GM12878 (cell line): ENCODE data around the gene MAGI1. TPM values are rescaled to one million over a fixed set of nuclear protein-coding genes. Genes with fewer than 3 reads are reported as not detected.

ENCODE experiments used
- ATAC-seq: fragments of 200-7000 bp; cut with Tn5 transposase; 3 replicates; pipeline ENCODE4 v1.9.1; 2020; ENCODE audit warnings: mild to moderate bottlenecking, moderate library complexity
- BruUV-seq: library from RNA; stranded (reverse); fragments of 400-500 nt; replicated peaks from 2 replicates; lab custom pipeline; 2021; lab: Mats Ljungman, UMichigan
- CTCF ChIA-PET: fragments of 300-600 bp; sonication (Branson Sonifier 250); formaldehyde crosslinking; extraction: SDS; loops from one replicate; lab custom pipeline; 2021; ENCODE audit warnings: inconsistent platforms; lab: Yijun Ruan, JAX
- POLR2A ChIA-PET: fragments of 350-600 bp; formaldehyde crosslinking; extraction: SDS; loops from one replicate; lab custom pipeline; 2021; ENCODE audit warnings: inconsistent platforms; lab: Charles Lee
- RAD21 ChIA-PET: fragments of 300-600 bp; sonication (Branson Sonifier 250); formaldehyde crosslinking; loops from one replicate; lab custom pipeline; 2023; ENCODE audit warnings: antibody characterized with exemption; ENCODE audit not compliant: unreplicated experiment; lab: Charles Lee
- SMC1A ChIA-PET: fragments of 300-600 bp; sonication (Branson Sonifier 250); formaldehyde crosslinking; loops from one replicate; lab custom pipeline; 2023; ENCODE audit not compliant: unreplicated experiment, uncharacterized antibody; lab: Charles Lee
- DNase-seq: peaks from one replicate; pipeline ENCODE4 v3.0.0-alpha.2; 2011; ENCODE audit warnings: low read depth, low spot score
- FAIRE-seq: peaks from 3 replicates; lab custom pipeline; 2011; peaks lifted over from hg19 to GRCh38; lab: Jason Lieb, UNC
- H2AFZ ChIP-seq: 2 replicates; pipeline ENCODE4 v1.6.0; 2011; ENCODE audit warnings: low read depth, low read length, control low read depth; ENCODE audit not compliant: control insufficient read depth
- H3K27ac ChIP-seq: 2 replicates; pipeline ENCODE4 v1.5.1; 2011; ENCODE audit warnings: control low read depth; ENCODE audit not compliant: control insufficient read depth, insufficient read depth
- H3K27me3 ChIP-seq, 2 experiments: replicated peaks in 1 of 2; 2 replicates each; pipeline versions ENCODE4 v1.6.0 to v1.6.1; 2011; ENCODE audit warnings: low read length in 1 of 2; ENCODE audit not compliant: control insufficient read depth in 2 of 2, insufficient read depth in 2 of 2
- H3K36me3 ChIP-seq, 2 experiments: 2 replicates each; pipeline ENCODE4 v1.5.1; 2011; ENCODE audit warnings: low read length in 1 of 2; ENCODE audit not compliant: control insufficient read depth in 2 of 2, insufficient read depth in 2 of 2
- H3K4me1 ChIP-seq: 2 replicates; pipeline ENCODE4 v1.6.1; 2011; ENCODE audit warnings: mild to moderate bottlenecking, low read length, moderate library complexity, mixed read lengths; ENCODE audit not compliant: control insufficient read depth, insufficient read depth
- H3K4me2 ChIP-seq: 2 replicates; pipeline ENCODE4 v1.6.0; 2011; ENCODE audit warnings: control low read depth; ENCODE audit not compliant: control insufficient read depth, insufficient read depth
- H3K4me3 ChIP-seq: fragments of 200-600 bp; sonication (generic); 2 replicates; pipeline ENCODE4 v1.5.1; 2016
- H3K79me2 ChIP-seq: 2 replicates; pipeline ENCODE4 v1.6.0; 2011; ENCODE audit warnings: low read length; ENCODE audit not compliant: control insufficient read depth, insufficient read depth
- H3K9ac ChIP-seq: 2 replicates; pipeline ENCODE4 v1.8.0; 2011; ENCODE audit warnings: low read length, control low read depth, mixed read lengths; ENCODE audit not compliant: control insufficient read depth, insufficient read depth
- H3K9me3 ChIP-seq: replicated peaks from 3 replicates; pipeline ENCODE4 v1.5.1; 2011; ENCODE audit warnings: mild to moderate bottlenecking, low read length; ENCODE audit not compliant: control insufficient read depth, insufficient read depth
- H4K20me1 ChIP-seq: 2 replicates; pipeline ENCODE4 v1.6.0; 2011; ENCODE audit not compliant: control insufficient read depth, insufficient read depth
- ASH2L ChIP-seq: fragments of 300-600, 200-600 bp; sonication (generic); IDR thresholded peaks from 2 replicates; pipeline ENCODE4 v1.6.1; 2017; ENCODE audit warnings: low read depth, mild to moderate bottlenecking, borderline replicate concordance
- BCL3 ChIP-seq: IDR thresholded peaks from 2 replicates; pipeline ENCODE4 v1.6.1; 2011; ENCODE audit warnings: borderline replicate concordance, low read depth, mild to moderate bottlenecking, moderate library complexity, low read length; ENCODE audit not compliant: insufficient read depth, poor library complexity, severe bottlenecking
- ESRRA ChIP-seq: IDR thresholded peaks from 2 replicates; pipeline ENCODE4 v1.6.1; 2012; ENCODE audit warnings: mild to moderate bottlenecking, low read length, improper control_type of control experiment
- EZH2 ChIP-seq: IDR thresholded peaks from 2 replicates; pipeline ENCODE4 v1.6.1; 2012; ENCODE audit warnings: low read depth, mild to moderate bottlenecking, control low read depth, inconsistent platforms, low read length, borderline replicate concordance; ENCODE audit not compliant: control insufficient read depth
- GATAD2B ChIP-seq: fragments of 450-650 bp; conservative IDR thresholded peaks from 2 replicates; pipeline ENCODE4 v1.6.1; 2017; ENCODE audit warnings: low read depth, mild to moderate bottlenecking, moderate library complexity
- HDAC2 ChIP-seq: fragments of 200-600 bp; sonication (generic); IDR thresholded peaks from 2 replicates; pipeline ENCODE4 v1.6.1; 2017
- MYB ChIP-seq: fragments of 150-350 bp; IDR thresholded peaks from 2 replicates; pipeline ENCODE4 v1.6.1; 2014; ENCODE audit warnings: mild to moderate bottlenecking, low read depth, low read length, borderline replicate concordance
- NR2C2 ChIP-seq: IDR thresholded peaks from 2 replicates; pipeline ENCODE4 v1.6.1; 2011; ENCODE audit warnings: borderline replicate concordance, low read depth; ENCODE audit not compliant: control insufficient read depth, insufficient read length
- POLR2A ChIP-seq: IDR thresholded peaks from 2 replicates; pipeline ENCODE4 v1.6.1; 2011; ENCODE audit warnings: low read depth, mild to moderate bottlenecking, low read length
- RAD51 ChIP-seq: fragments of 450-650 bp; IDR thresholded peaks from 2 replicates; pipeline ENCODE4 v1.6.1; 2016; ENCODE audit warnings: moderate library complexity, mild to moderate bottlenecking, inconsistent platforms
- RB1 ChIP-seq: fragments of 450-650 bp; formaldehyde crosslinking; IDR thresholded peaks from 2 replicates; pipeline ENCODE4 v1.6.1; 2017; ENCODE audit warnings: mild to moderate bottlenecking, borderline replicate concordance
- RCOR1 ChIP-seq: conservative IDR thresholded peaks from 2 replicates; pipeline ENCODE4 v1.6.1; 2012; ENCODE audit warnings: low read depth, low read length, improper control_type of control experiment
- RUNX3 ChIP-seq: IDR thresholded peaks from 2 replicates; pipeline ENCODE4 v1.6.1; 2012; ENCODE audit warnings: low read length, inconsistent platforms
- SIN3A ChIP-seq: IDR thresholded peaks from 2 replicates; pipeline ENCODE4 v1.6.1; 2012; ENCODE audit warnings: low read depth, low read length, improper control_type of control experiment
- SP1 ChIP-seq: IDR thresholded peaks from one replicate; pipeline ENCODE4 v1.6.1; 2011; ENCODE audit warnings: low read depth, low read length
- STAT1 ChIP-seq: fragments of 450-650 bp; conservative IDR thresholded peaks from 2 replicates; pipeline ENCODE4 v1.6.1; 2014; ENCODE audit warnings: antibody characterized with exemption, mild to moderate bottlenecking
- SUPT20H ChIP-seq: IDR thresholded peaks from 2 replicates; pipeline ENCODE4 v1.6.1; 2011; ENCODE audit warnings: low read depth, mild to moderate bottlenecking, low read length, moderate library complexity, borderline replicate concordance; ENCODE audit not compliant: control insufficient read depth
- USF1 ChIP-seq: IDR thresholded peaks from 2 replicates; pipeline ENCODE4 v1.6.1; 2011; ENCODE audit warnings: borderline replicate concordance, low read depth, mild to moderate bottlenecking, moderate library complexity, mixed read lengths, low read length; ENCODE audit not compliant: insufficient read depth; ENCODE audit errors: extremely low read length
- ZNF687 ChIP-seq: fragments of 450-650 bp; IDR thresholded peaks from 2 replicates; pipeline ENCODE4 v1.6.1; 2017; ENCODE audit warnings: mild to moderate bottlenecking, moderate library complexity
- WGBS: methylation state at CpG from one replicate; pipeline ENCODE4 v1.1.6; 2016; ENCODE audit warnings: low lambda C conversion rate; ENCODE audit not compliant: insufficient replicate concordance, insufficient coverage; ENCODE audit errors: missing lambda C conversion rate; 5-methylcytosine and 5-hydroxymethylcytosine counted together
- in situ Hi-C: fragments of 300-500 bp; cut with MboI; formaldehyde crosslinking; loops from 9 replicates; pipeline ENCODE4 v1.14.3; 2018; ENCODE audit warnings: mixed read lengths
- intact Hi-C: fragments of 100-400 bp; cut with micrococcal nuclease; formaldehyde crosslinking; loops from one replicate; pipeline ENCODE4 v1.14.2; 2022; ENCODE audit not compliant: unreplicated experiment
- polyA plus RNA-seq, 11 experiments: library from polyadenylated mRNA; depleted of rRNA in 4 of 11; unstranded in 6 of 11; stranded (reverse) in 5 of 11; fragments of >200 nt; fragmentation: Nextera tagmentation in 4 of 11; fragmentation: Illumina TruSeq in 1 of 11; extraction: Ambion mirVana in 4 of 11; extraction: Trizol in 1 of 11; gene quantifications; 1 replicate in 1 of 11; 2 replicates in 10 of 11; pipeline versions ENCODE4 v1.2.1 to v1.2.3, GENCODE V29; 2011 to 2016; ENCODE audit warnings: inconsistent platforms in 2 of 11, missing spikeins in 2 of 11, low read depth in 1 of 11
- total RNA-seq, 4 experiments: library from RNA; depleted of rRNA in 3 of 4; stranded (reverse); fragments of >200 nt in 3 of 4; fragmentation: Illumina TruSeq in 1 of 4; extraction: Trizol in 1 of 4; gene quantifications; 2 replicates each; pipeline versions ENCODE4 v1.2.1 to v1.2.3, GENCODE V29; 2013 to 2021

MAGI1 gene
- total and polyA plus RNA-seq, 10 of the 15 experiments (the other 5 are each of a cell fraction or from before 2014, with no cell fraction given), result 0.02 to 3.3 (median 0.29) TPM; not detected in 1

- TF ChIP-seq USF1, result no peak
- TF ChIP-seq EZH2, result no peak
- no peak for TF ChIP-seq ZNF687
- TF ChIP-seq SIN3A, result no peak
- TF ChIP-seq POLR2A, result no peak
- no peak for TF ChIP-seq RCOR1
These were observed 2.4 kb upstream of the MAGI1 start (continued) for GRCh38 chr3:66041116-66041515.

- no peaks in the 10 kb centered on the region for H4K20me1 ChIP-seq
- H3K27ac ChIP-seq, result no peak overlapping the region
- WGBS, result 8% methylated on average over 20 of the region's 20 CpGs
- H3K4me3 ChIP-seq, result no peak overlapping the region
- FAIRE-seq (no peak), DNase-seq (no peak), ATAC-seq (no peak)
- CTCF ChIA-PET, result no interaction called here
- intact Hi-C loops, result no loop called here
- H3K27me3 ChIP-seq, result peaks cover 2 to 5% of the 10 kb centered on the region in 2 experiments; a peak in 3 of 4 replicates
- BruUV-seq, result no TSS peak
- H3K4me1 ChIP-seq, result no peaks in the 10 kb centered on the region
- H3K36me3 ChIP-seq, result no peaks in the 10 kb centered on the region
- POLR2A ChIA-PET, result no interaction called here
- in situ Hi-C loops, result no loop called here
- SMC1A ChIA-PET, result no interaction called here
- RAD21 ChIA-PET, result no interaction called here
- H2AFZ ChIP-seq, result no peak overlapping the region
- no peak overlapping the region for H3K4me2 ChIP-seq
- H3K9me3 ChIP-seq, result no peaks in the 10 kb centered on the region; the same call in 2 of the 3 replicates
- H3K79me2 ChIP-seq, result no peaks in the 10 kb centered on the region
- H3K9ac ChIP-seq, result no peak overlapping the region
- TF ChIP-seq RUNX3, result no peak
- TF ChIP-seq RCOR1, result no peak
- TF ChIP-seq BCL3, result no peak
- no peak for TF ChIP-seq NR2C2
- no peak for TF ChIP-seq STAT1
- TF ChIP-seq MYB, result no peak
- no peak for TF ChIP-seq RAD51
- TF ChIP-seq GATAD2B, result no peak
- no peak for TF ChIP-seq SUPT20H
- TF ChIP-seq ASH2L, result no peak
- TF ChIP-seq ESRRA, result no peak
- no peak for TF ChIP-seq RB1
- TF ChIP-seq HDAC2, result no peak
- TF ChIP-seq SP1, result no peak
These were observed 821 bp upstream of the MAGI1 start for GRCh38 chr3:66039590-66039887.
